D721Med (cell line): Measurements from ENCODE around the gene STK32B.

Source experiments
- DNase-seq: peaks from one replicate; pipeline ENCODE4 v3.0.0; 2011; ENCODE audit warnings: low spot score; ENCODE audit not compliant: insufficient read length
- FAIRE-seq: peaks from 2 replicates; lab custom pipeline; 2011; peaks lifted over from hg19 to GRCh38; lab: Jason Lieb, UNC
- CTCF ChIP-seq: IDR thresholded peaks from 2 replicates; pipeline ENCODE4 v1.5.1; 2012; ENCODE audit warnings: mild to moderate bottlenecking, control low read depth; ENCODE audit not compliant: insufficient read depth; ENCODE audit errors: missing control alignments

STK32B gene

DNA sequence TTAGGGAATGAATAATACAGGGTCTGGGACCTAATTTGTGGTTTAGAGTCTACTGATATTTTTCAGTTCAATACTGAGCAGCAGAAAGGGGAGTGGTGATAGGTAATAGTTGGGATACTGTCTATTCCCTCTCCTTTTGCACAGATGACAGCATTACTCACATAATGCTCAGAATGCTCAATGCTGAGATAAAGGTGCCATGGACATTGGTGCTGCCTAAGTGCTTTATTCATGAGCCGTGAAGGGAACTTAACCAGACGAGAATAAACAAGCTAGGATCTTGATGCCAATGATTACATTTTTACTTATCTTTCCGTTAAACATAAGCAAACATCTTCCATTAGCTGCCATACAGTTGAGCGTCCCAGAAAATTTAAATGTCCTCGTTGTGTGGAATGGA lies 75.6 kb downstream of the STK32B start:
- DNase-seq, result no peak
- FAIRE-seq, result no peak
- TF ChIP-seq CTCF, result no peak

- no peak for TF ChIP-seq CTCF
- FAIRE-seq (no peak), DNase-seq (no peak)
Observed at GRCh38 chr4:5127556-5127955, 76.3 kb downstream of the STK32B start.

DNA sequence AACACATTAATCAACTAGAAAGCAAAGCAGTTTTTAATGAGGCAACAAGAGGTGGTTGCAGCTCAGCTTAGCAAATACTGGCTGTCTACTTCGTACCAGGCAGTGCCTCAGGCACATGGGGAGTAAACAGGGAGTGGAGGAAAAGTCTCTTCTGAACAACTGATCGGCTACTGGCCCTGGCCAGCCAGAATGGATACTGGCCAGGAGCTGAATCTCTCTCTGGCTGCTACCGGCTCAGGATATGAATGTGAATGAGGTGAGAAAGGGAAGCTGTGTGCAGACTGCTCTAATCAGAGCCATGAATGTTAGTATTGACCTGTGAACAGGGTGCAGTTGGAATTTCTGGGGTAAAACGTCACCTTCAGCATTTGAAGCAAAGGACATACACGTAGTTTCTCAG lies 77.3 kb downstream of the STK32B start:
- DNase-seq (no peak), FAIRE-seq (no peak)
- no peak for TF ChIP-seq CTCF

DNA sequence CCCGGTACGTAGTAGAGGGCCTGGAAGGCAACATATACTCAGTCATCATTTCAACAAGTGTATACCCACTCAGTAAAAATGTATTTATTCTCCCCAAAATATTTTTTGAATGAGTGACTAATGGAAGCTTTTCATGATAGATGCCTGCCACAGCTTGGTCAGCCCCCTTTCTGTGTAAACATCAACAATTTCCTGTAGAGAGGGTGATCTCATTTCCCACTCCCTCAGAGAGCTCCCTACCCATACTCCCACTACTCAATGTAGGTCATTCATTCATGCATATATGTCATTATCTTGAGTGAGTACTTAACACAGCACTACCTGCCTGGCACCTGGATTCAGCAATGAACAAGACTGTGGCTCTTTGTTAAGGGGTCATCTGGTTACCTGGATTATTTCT lies 81.9 kb downstream of the STK32B start:
- FAIRE-seq, result no peak
- no peak for TF ChIP-seq CTCF

GRCh38 chr4:5133933-5134594 lies 82.8 kb downstream of the STK32B start:
- FAIRE-seq, result no peak
- DNase-seq, result no peak
- no peak for TF ChIP-seq CTCF

More for the DNA sequence above, 81.9 kb downstream of the STK32B start:
- no peak for DNase-seq

GRCh38 chr4:5134620-5135019 lies 83.3 kb downstream of the STK32B start:
- DNase-seq (no peak), FAIRE-seq (no peak)
- TF ChIP-seq CTCF, result no peak

DNA sequence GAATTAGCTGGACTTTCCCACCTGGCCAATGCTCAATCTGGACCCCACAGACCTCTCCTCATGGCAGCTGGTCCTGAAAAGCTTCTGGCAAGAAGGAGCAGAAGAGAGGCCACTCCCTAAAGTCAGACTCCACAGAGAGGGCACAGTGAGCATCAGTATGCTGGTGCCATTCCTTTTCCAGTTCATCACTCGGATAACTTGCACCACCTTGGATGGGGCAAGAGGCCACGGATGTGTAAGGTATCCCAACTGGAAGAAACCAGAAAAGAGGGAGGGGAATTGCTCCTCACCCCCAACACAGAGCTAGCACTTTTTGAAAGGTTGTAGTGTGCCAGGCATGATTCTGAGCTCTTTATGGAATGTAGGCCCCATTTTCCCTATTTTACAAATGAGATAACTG lies 85.9 kb downstream of the STK32B start:
- FAIRE-seq, result no peak
- DNase-seq, result no peak
- no peak for TF ChIP-seq CTCF
